Body of pancreas (tissue), 4 donors: ENCODE data around the gene COPS7B. TPM values are rescaled to one million over a fixed set of nuclear protein-coding genes. Genes with fewer than 3 reads are reported as not detected.

Experiments used
- ATAC-seq: fragments of 150-250 bp; one replicate; pipeline ENCODE4 v1.9.1; 2016
- DNase-seq, 4 donors: peaks; one replicate each; pipeline ENCODE4 v3.0.0-alpha.2; 2019
- H3K27ac ChIP-seq, 4 donors: fragments of 200-600 bp; sonication (generic); 1 replicate in 3 of 4; 2 replicates in 1 of 4; pipeline versions ENCODE4 v1.5.1 to v1.6.1; 2016 to 2019; ENCODE audit warnings: mild to moderate bottlenecking in 1 of 4, mixed read lengths in 1 of 4, moderate library complexity in 1 of 4
- H3K27me3 ChIP-seq, 2 donors: fragments of 200-600 bp; sonication (generic); one replicate each; pipeline ENCODE4 v1.6.0; 2016; ENCODE audit warnings: mild to moderate bottlenecking in 1 of 2
- H3K36me3 ChIP-seq, 2 donors: fragments of 200-600 bp; sonication (generic); replicated peaks in 1 of 2; 2 replicates each; pipeline ENCODE4 v1.5.1; 2016; ENCODE audit warnings: low read depth in 2 of 2; ENCODE audit not compliant: insufficient read depth in 1 of 2
- H3K4me1 ChIP-seq: fragments of 200-600 bp; sonication (generic); one replicate; pipeline ENCODE4 v1.6.0; 2016
- H3K4me3 ChIP-seq, 2 donors: fragments of 200-600 bp; sonication (generic); 1 replicate in 1 of 2; 2 replicates in 1 of 2; pipeline ENCODE4 v1.5.1; 2016 to 2019
- H3K9me3 ChIP-seq, 3 donors: fragments of 200-600 bp; sonication (generic); 1 replicate in 2 of 3; 2 replicates in 1 of 3; pipeline ENCODE4 v1.5.1; 2016
- POLR2A ChIP-seq, 3 donors: fragments of 450-650 bp; IDR thresholded peaks; one replicate each; pipeline ENCODE4 v1.6.1; 2016; ENCODE audit warnings: antibody characterized with exemption in 3 of 3, mild to moderate bottlenecking in 2 of 3
- WGBS, 2 donors: methylation state at CpG; one replicate each; pipeline ENCODE4 v1.1.5; 2017; 5-methylcytosine and 5-hydroxymethylcytosine counted together
- intact Hi-C: fragments of 100-400 bp; cut with DNase I; formaldehyde crosslinking; loops from one replicate; pipeline ENCODE4 v1.15.1; 2023
- total RNA-seq, 2 donors: library from RNA; depleted of rRNA; stranded (reverse); fragments of >200 nt; gene quantifications; one replicate each; pipeline ENCODE4 v1.1.0, GENCODE V29; 2016
- TF ChIP-seq, protein P1 (sequence below), 7 experiments: fragments of 450-650 bp in 4 of 7; fragments of 200-600 bp in 3 of 7; sonication (generic) in 3 of 7; IDR thresholded peaks; one replicate each; pipeline ENCODE4 v1.5.1; 2016 to 2019; ENCODE audit warnings: antibody characterized with exemption in 7 of 7

COPS7B gene
- total RNA-seq, 2 donors from 2014 or later: 16.9 to 24.7 TPM

GRCh38 chr2:231794383-231794782 lies 8.1 kb downstream of the COPS7B start:
- WGBS, 2 donors: 94 to 95% methylated on average over 3 of the region's 3 CpGs
- Histone ChIP-seq H3K27ac (no peak overlapping the region), H3K4me3 (no peak overlapping the region), H3K4me1 (peaks cover 13% of the 10 kb centered on the region), H3K27me3 (no peaks in the 10 kb centered on the region), H3K9me3 (no peaks in the 10 kb centered on the region), H3K36me3 (peaks cover 0 to 7% of the 10 kb centered on the region in 2 donors)
- intact Hi-C loops: no loop called here
- ATAC-seq (no peak), DNase-seq (no peak)
- TF ChIP-seq, protein P1, sequence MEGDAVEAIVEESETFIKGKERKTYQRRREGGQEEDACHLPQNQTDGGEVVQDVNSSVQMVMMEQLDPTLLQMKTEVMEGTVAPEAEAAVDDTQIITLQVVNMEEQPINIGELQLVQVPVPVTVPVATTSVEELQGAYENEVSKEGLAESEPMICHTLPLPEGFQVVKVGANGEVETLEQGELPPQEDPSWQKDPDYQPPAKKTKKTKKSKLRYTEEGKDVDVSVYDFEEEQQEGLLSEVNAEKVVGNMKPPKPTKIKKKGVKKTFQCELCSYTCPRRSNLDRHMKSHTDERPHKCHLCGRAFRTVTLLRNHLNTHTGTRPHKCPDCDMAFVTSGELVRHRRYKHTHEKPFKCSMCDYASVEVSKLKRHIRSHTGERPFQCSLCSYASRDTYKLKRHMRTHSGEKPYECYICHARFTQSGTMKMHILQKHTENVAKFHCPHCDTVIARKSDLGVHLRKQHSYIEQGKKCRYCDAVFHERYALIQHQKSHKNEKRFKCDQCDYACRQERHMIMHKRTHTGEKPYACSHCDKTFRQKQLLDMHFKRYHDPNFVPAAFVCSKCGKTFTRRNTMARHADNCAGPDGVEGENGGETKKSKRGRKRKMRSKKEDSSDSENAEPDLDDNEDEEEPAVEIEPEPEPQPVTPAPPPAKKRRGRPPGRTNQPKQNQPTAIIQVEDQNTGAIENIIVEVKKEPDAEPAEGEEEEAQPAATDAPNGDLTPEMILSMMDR (IDR thresholded peaks at IDR 0.05): no peak
- no peak for TF ChIP-seq POLR2A (IDR thresholded peaks at IDR 0.05)

DNA sequence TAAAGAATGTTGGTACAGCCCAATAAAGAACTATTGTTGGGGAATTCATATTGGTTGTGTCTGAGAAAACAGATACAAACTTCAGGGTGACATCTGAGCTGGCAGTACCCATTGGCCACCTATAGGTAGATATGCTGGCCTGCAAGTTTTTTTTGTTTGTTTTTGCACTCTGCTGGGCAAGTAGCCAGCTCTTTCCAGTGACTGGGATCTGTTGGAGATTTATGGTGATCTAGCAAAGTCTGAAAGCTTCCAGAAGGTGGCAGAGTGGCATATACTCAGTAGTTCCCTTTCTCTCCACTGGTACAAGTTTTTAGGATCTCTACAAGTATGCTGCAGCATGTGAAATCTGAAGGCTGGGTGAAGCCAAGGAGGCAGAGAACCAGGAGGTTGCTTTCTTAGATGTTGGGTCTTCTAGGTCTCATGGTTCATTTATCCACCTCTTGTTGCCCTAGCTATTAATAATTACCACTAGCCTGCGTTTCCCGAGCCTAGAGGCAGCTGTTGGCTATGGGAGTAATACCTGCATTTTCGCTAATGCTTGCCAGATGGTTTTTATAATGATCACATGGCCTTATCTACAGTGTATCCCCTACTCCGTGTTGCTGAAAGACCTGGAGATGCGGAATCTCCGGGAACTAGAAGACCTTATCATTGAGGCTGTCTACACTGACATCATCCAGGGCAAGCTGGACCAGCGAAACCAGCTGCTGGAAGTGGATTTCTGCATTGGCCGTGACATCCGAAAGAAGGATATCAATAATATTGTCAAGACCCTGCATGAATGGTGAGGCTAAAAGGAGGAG lies 9.5 kb downstream of the COPS7B start:
- WGBS, 2 donors: 59 to 60% methylated on average over 9 of the region's 9 CpGs
- TF ChIP-seq, protein P1 (IDR thresholded peaks at IDR 0.05): peak in 6 of 7 experiments; percentile 10 to 68 (median 60)
- TF ChIP-seq POLR2A (IDR thresholded peaks at IDR 0.05): no peak
- peak; percentile 71 to 84 (median 83) for DNase-seq
- Histone ChIP-seq H3K27ac (peak overlapping the region in 1 of 4 donors; percentile 14), H3K9me3 (no peaks in the 10 kb centered on the region), H3K4me1 (peaks cover 17% of the 10 kb centered on the region), H3K36me3 (peaks cover 0 to 10% of the 10 kb centered on the region in 2 donors), H3K4me3 (no peak overlapping the region), H3K27me3 (no peaks in the 10 kb centered on the region)
- intact Hi-C loops: no loop called here
- ATAC-seq: peak; percentile 83

DNA sequence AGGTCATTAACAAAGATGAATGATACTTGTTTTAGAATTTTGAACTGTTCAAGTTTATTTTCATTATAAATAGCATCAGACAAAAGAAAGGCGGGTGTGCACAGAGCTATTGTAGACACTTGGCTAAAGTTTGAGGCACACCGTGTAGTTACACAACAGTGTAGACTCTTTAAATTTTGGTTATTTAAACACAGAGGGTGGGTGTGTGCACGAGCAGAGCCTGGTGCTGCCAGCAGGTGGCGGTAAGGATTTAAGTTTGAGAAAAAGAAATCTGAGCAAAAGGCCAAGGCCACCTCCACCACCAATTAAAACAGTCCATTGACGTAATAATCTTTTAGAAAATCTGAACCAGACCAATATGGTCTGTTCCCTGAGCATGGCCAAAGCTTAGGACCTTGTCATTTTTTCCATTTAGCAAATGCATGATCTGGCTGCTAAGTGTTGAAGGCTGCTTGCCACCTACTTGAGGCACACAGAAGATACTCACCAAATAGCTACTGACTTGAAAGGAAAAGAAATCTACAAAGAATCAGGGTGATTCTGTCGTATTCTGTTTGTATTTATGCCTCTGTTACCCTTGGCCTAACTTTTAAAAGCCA lies 14.3 kb downstream of the COPS7B start:
- ATAC-seq (no peak), DNase-seq (peak; percentile 27 to 51 (median 44))
- Histone ChIP-seq H3K4me1 (peaks cover 13% of the 10 kb centered on the region), H3K9me3 (no peaks in the 10 kb centered on the region), H3K27ac (no peak overlapping the region), H3K4me3 (no peak overlapping the region), H3K27me3 (no peaks in the 10 kb centered on the region), H3K36me3 (peaks cover 0 to 14% of the 10 kb centered on the region in 2 donors)
- intact Hi-C loops: no loop called here
- 31 to 36% methylated on average over 6 of the region's 6 CpGs for WGBS, 2 donors
- TF ChIP-seq, protein P1 (IDR thresholded peaks at IDR 0.05): peak in 5 of 7 experiments; percentile 22 to 42 (median 34)
- no peak for TF ChIP-seq POLR2A (IDR thresholded peaks at IDR 0.05)

DNA sequence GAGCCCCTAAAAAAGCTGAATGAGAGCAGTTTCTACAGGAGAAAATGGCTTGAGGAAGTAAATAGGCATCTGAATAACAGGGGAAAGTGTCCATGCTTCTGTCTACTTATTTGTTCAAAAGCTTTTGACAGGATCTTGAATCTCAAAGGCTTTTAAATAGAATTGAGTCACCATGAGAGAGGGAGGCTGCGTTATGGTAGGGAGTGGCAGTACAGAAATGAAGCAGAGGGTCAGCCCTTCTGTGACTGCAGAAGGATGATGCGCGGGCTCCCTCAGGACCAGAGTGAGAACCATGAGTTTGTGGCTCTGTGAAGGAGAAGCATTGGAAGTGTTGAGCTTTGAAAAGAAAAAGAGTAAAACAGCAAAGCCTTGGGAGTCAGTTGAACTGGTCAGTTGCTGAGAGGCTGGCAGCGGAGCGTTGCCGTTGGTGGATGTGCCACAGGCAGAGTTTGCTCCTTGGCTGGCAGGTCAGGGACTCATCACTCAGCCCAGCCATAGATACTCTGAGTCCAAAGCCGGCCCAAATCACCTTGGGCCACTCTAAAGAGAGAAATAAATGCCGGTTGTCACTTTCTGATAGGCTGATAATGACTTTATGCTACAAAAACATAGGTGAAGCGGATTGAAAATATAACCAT lies 17.4 kb downstream of the COPS7B start:
- no peak overlapping the region for H3K4me3 ChIP-seq
- H3K9me3 ChIP-seq: no peaks in the 10 kb centered on the region
- ATAC-seq: no peak
- H3K36me3 ChIP-seq: peaks cover 0 to 17% of the 10 kb centered on the region in 2 donors
- no peak overlapping the region for H3K27ac ChIP-seq
- no peak for TF ChIP-seq POLR2A (IDR thresholded peaks at IDR 0.05)
- TF ChIP-seq, protein P1 (IDR thresholded peaks at IDR 0.05): no peak
- no peaks in the 10 kb centered on the region for H3K27me3 ChIP-seq
- WGBS, 2 donors: 85 to 86% methylated on average over 9 of the region's 9 CpGs
- intact Hi-C loops: no loop called here
- H3K4me1 ChIP-seq: peaks cover 7% of the 10 kb centered on the region
- DNase-seq: no peak
